SK-N-SH (cell line): ENCODE measurements around the gene TMEM38A. TPM values are rescaled to one million over a fixed set of nuclear protein-coding genes. Genes with fewer than 3 reads are reported as not detected.

Source experiments
- CTCF ChIA-PET: fragments of 300-600, 350-600 bp; formaldehyde crosslinking; extraction: SDS; loops from one replicate; lab custom pipeline; 2021; lab: Yijun Ruan, JAX
- POLR2A ChIA-PET: fragments of 350-600 bp; sonication (Branson Sonifier 250); formaldehyde crosslinking; extraction: SDS; loops from one replicate; lab custom pipeline; 2020; ENCODE audit warnings: antibody characterized with exemption, inconsistent platforms; lab: Yijun Ruan, JAX
- DNase-seq: peaks from one replicate; pipeline ENCODE4 v3.0.0; 2012
- H2AFZ ChIP-seq: fragments of 200-600 bp; sonication (generic); 2 replicates; pipeline ENCODE4 v1.8.1; 2016; ENCODE audit warnings: antibody characterized with exemption, mild to moderate bottlenecking, low read depth
- H3F3A ChIP-seq: fragments of 200-600 bp; sonication (generic); replicated peaks from 2 replicates; pipeline ENCODE3; 2016; ENCODE audit warnings: antibody characterized with exemption, mild to moderate bottlenecking; ENCODE audit not compliant: insufficient read depth
- H3K27ac ChIP-seq, 2 experiments: fragments of 200-500 bp in 1 of 2; fragments of 200-600 bp in 1 of 2; sonication (Bioruptor generic) in 1 of 2; sonication (generic), shearing (Covaris generic) in 1 of 2; 2 replicates each; pipeline versions ENCODE4 v1.5.1 to v1.6.1; 2014 to 2016; ENCODE audit warnings: low read depth in 2 of 2, inconsistent platforms in 1 of 2, low read length in 1 of 2, mild to moderate bottlenecking in 1 of 2, mixed read lengths in 1 of 2
- H3K27me3 ChIP-seq: fragments of 200-600 bp; sonication (generic), shearing (Covaris generic); 2 replicates; pipeline ENCODE4 v1.6.1; 2016; ENCODE audit warnings: mixed run types; ENCODE audit not compliant: insufficient read depth
- H3K36me3 ChIP-seq, 2 experiments: fragments of 200-500 bp in 1 of 2; fragments of 200-600 bp in 1 of 2; sonication (Bioruptor generic) in 1 of 2; sonication (generic) in 1 of 2; replicated peaks in 1 of 2; 2 replicates each; pipeline versions ENCODE3 to v1.5.1; 2014 to 2016; ENCODE audit warnings: low read length in 1 of 2, mild to moderate bottlenecking in 1 of 2; ENCODE audit not compliant: insufficient read depth in 2 of 2, control insufficient read depth in 1 of 2
- H3K4me1 ChIP-seq, 2 experiments: fragments of 200-500 bp in 1 of 2; fragments of 200-600 bp in 1 of 2; sonication (Bioruptor generic) in 1 of 2; sonication (generic), shearing (Covaris generic) in 1 of 2; 2 replicates each; pipeline versions ENCODE4 v1.5.1 to v1.6.1; 2014 to 2016; ENCODE audit warnings: low read depth in 1 of 2, low read length in 1 of 2, mixed run types in 1 of 2; ENCODE audit not compliant: insufficient read depth in 2 of 2, control insufficient read depth in 1 of 2
- H3K4me2 ChIP-seq: fragments of 200-600 bp; sonication (generic), shearing (Covaris generic); 2 replicates; pipeline ENCODE4 v1.6.1; 2017; ENCODE audit warnings: mixed run types
- H3K4me3 ChIP-seq, 2 experiments: fragments of 200-500 bp in 1 of 2; fragments of 200-600 bp in 1 of 2; sonication (Bioruptor generic) in 1 of 2; sonication (generic), shearing (Covaris generic) in 1 of 2; 2 replicates each; pipeline versions ENCODE4 v1.5.1 to v1.8.1; 2014 to 2016; ENCODE audit warnings: low read depth in 2 of 2, inconsistent platforms in 1 of 2, low read length in 1 of 2, mild to moderate bottlenecking in 1 of 2, mixed read lengths in 1 of 2, moderate library complexity in 1 of 2
- H3K79me2 ChIP-seq: fragments of 200-600 bp; sonication (generic); 2 replicates; pipeline ENCODE4 v1.8.1; 2017; ENCODE audit warnings: mild to moderate bottlenecking; ENCODE audit not compliant: insufficient read depth
- H3K9ac ChIP-seq: fragments of 200-600 bp; sonication (generic); 2 replicates; pipeline ENCODE4 v1.6.1; 2017; ENCODE audit warnings: mixed run types
- H3K9me2 ChIP-seq: fragments of 200-600 bp; sonication (generic); 2 replicates; pipeline ENCODE4 v1.6.1; 2017; ENCODE audit warnings: mixed run types
- H3K9me3 ChIP-seq: fragments of 200-600 bp; sonication (generic); 2 replicates; pipeline ENCODE4 v1.6.1; 2017; ENCODE audit warnings: mixed run types, mild to moderate bottlenecking, moderate library complexity
- H4K20me1 ChIP-seq: fragments of 200-600 bp; sonication (generic); 2 replicates; pipeline ENCODE4 v1.6.1; 2017; ENCODE audit warnings: mild to moderate bottlenecking, mixed run types; ENCODE audit not compliant: insufficient read depth
- CHD2 ChIP-seq: fragments of 150-350 bp; IDR thresholded peaks from 2 replicates; pipeline ENCODE4 v1.6.1; 2018; ENCODE audit warnings: low read length; ENCODE audit not compliant: partially characterized antibody
- CTCF ChIP-seq: fragments of 200-600 bp; sonication (generic); IDR thresholded peaks from 2 replicates; pipeline ENCODE4 v1.6.1; 2017; ENCODE audit warnings: antibody characterized with exemption, mild to moderate bottlenecking, moderate library complexity
- ELF1 ChIP-seq: IDR thresholded peaks from 2 replicates; pipeline ENCODE4 v1.4.0; 2012
- EP300 ChIP-seq, 2 experiments: IDR thresholded peaks; 2 replicates each; pipeline versions ENCODE4 v1.4.0 to v1.6.1; 2012; ENCODE audit warnings: borderline replicate concordance in 1 of 2, low read depth in 1 of 2, low read length in 1 of 2
- EZH2phosphoT487 ChIP-seq: fragments of 200-600 bp; sonication (generic); IDR thresholded peaks from 2 replicates; pipeline ENCODE4 v1.6.1; 2017; ENCODE audit warnings: low read depth, mixed run types, mild to moderate bottlenecking, antibody characterized with exemption, moderate library complexity, borderline replicate concordance
- FOSL2 ChIP-seq: IDR thresholded peaks from 2 replicates; pipeline ENCODE4 v1.4.0; 2012; ENCODE audit warnings: low read depth, mild to moderate bottlenecking, moderate library complexity, borderline replicate concordance
- FOXJ3 ChIP-seq: sonication (generic); formaldehyde crosslinking; IDR thresholded peaks from 2 replicates; pipeline ENCODE4 v1.5.1; 2020; ENCODE audit warnings: mild to moderate bottlenecking, missing genetic modification reagents
- FOXM1 ChIP-seq: IDR thresholded peaks from 2 replicates; pipeline ENCODE4 v1.4.0; 2012; ENCODE audit warnings: low read depth, mild to moderate bottlenecking
- GABPA ChIP-seq: IDR thresholded peaks from 2 replicates; pipeline ENCODE4 v1.4.0; 2012; ENCODE audit warnings: low read depth, mild to moderate bottlenecking
- GATA2 ChIP-seq: sonication (generic); formaldehyde crosslinking; IDR thresholded peaks from 2 replicates; pipeline ENCODE4 v1.5.0; 2020; ENCODE audit warnings: mild to moderate bottlenecking, missing genetic modification reagents
- JUND ChIP-seq: IDR thresholded peaks from 2 replicates; pipeline ENCODE4 v1.4.0; 2012
- MEF2A ChIP-seq: IDR thresholded peaks from 2 replicates; pipeline ENCODE4 v1.4.0; 2012; ENCODE audit warnings: low read depth, borderline replicate concordance
- MXI1 ChIP-seq: IDR thresholded peaks from 2 replicates; pipeline ENCODE4 v1.6.1; 2012; ENCODE audit warnings: mild to moderate bottlenecking, low read depth, low read length, improper control_type of control experiment
- NFIC ChIP-seq: IDR thresholded peaks from 2 replicates; pipeline ENCODE4 v1.4.0; 2012; ENCODE audit warnings: borderline replicate concordance
- NRF1 ChIP-seq: IDR thresholded peaks from 2 replicates; pipeline ENCODE4 v1.6.1; 2012; ENCODE audit warnings: low read depth, mild to moderate bottlenecking, low read length
- PBX3 ChIP-seq: IDR thresholded peaks from 2 replicates; pipeline ENCODE4; 2012
- RAD21 ChIP-seq: IDR thresholded peaks from 2 replicates; pipeline ENCODE4 v1.6.1; 2012; ENCODE audit warnings: mild to moderate bottlenecking, low read length
- RFX5 ChIP-seq: IDR thresholded peaks from 2 replicates; pipeline ENCODE4 v1.6.1; 2012; ENCODE audit warnings: mild to moderate bottlenecking, improper control_type of control experiment, low read length
- SIN3A ChIP-seq: IDR thresholded peaks from 2 replicates; pipeline ENCODE4 v1.6.1; 2012; ENCODE audit warnings: low read depth, mild to moderate bottlenecking, low read length, moderate library complexity, borderline replicate concordance
- SMC3 ChIP-seq: IDR thresholded peaks from 2 replicates; pipeline ENCODE4 v1.6.1; 2012; ENCODE audit warnings: low read depth, low read length, improper control_type of control experiment
- TAF1 ChIP-seq: IDR thresholded peaks from 2 replicates; pipeline ENCODE4 v1.6.1; 2012; ENCODE audit warnings: low read depth, mild to moderate bottlenecking, low read length, moderate library complexity, borderline replicate concordance
- TCF12 ChIP-seq: IDR thresholded peaks from 2 replicates; pipeline ENCODE4 v1.4.0; 2012
- USF2 ChIP-seq: fragments of 150-350 bp; IDR thresholded peaks from 2 replicates; pipeline ENCODE4 v1.6.1; 2017; ENCODE audit warnings: antibody characterized with exemption, low read length, low read depth, borderline replicate concordance
- YY1 ChIP-seq: IDR thresholded peaks from 2 replicates; pipeline ENCODE4 v1.4.0; 2012; ENCODE audit warnings: low read depth, mild to moderate bottlenecking
- ZBTB33 ChIP-seq: IDR thresholded peaks from 2 replicates; pipeline ENCODE4 v1.4.0; 2012; ENCODE audit warnings: low read depth, borderline replicate concordance
- WGBS: methylation state at CpG from one replicate; pipeline ENCODE4 v1.1.6; 2017; ENCODE audit warnings: low lambda C conversion rate; 5-methylcytosine and 5-hydroxymethylcytosine counted together
- polyA plus RNA-seq, 3 experiments: library from polyadenylated mRNA; depleted of rRNA; stranded (reverse); fragments of >200 nt; gene quantifications; 2 replicates each; pipeline ENCODE4 v1.2.3, GENCODE V29; 2012
- TF ChIP-seq, protein P1 (sequence below): IDR thresholded peaks from 2 replicates; pipeline ENCODE4 v1.4.0; 2012; ENCODE audit warnings: low read depth, borderline replicate concordance
- TF ChIP-seq, protein P2 (sequence below): IDR thresholded peaks from 2 replicates; pipeline ENCODE4 v1.4.0; 2012; ENCODE audit warnings: low read depth

The TMEM38A gene
- polyA plus RNA-seq, 1 of the 3 experiments (the other 2 are of a cell fraction) = 3.3 TPM

DNA sequence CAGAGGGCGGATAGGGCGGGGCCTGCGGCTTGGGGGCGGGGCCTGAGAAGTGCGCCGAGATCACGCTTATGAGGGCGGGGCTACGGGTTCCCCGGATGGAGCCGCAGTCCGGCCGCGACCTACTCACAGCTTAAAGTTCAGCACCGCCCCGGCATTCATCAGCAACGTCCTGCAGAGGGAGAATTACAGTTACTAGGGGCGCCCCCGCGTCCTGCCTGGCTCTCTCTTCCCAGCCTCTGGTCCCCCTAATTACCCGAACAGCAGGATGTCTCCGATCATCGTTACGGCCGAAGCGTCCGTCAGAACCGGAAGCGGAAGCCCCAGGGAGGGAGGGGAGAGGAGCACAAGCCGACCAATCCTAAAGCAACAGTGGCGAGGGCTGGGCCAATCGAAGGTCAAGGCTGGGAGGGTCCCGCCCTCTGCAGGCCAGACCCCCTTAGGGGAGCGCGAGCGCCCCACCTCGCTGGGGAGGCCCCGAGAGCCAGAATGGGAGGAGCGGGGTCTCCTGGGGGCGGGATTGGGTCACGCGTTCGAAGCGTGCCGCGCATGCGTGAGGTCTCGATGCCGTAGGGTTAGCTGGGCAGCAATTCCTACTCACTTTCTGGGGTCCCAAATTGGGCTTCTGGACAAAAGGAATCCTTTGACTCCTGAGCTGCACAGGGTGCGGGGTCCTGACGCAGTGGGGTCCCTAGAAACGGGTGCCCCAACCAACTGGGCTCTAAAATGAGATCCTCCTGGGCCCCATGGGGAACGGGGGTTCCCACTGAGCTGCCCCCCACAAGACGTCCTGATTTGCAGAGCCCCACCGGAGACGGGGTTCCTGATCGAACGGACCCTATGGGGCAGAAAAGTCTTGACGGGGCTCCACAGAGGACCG, 869 bp upstream of the TMEM38A start, which contains the start of gene SMIM7:
Gene SMIM7, minus strand, starts transcription at position 313 of the 877 bp plus-strand sequence. Its CDS starts 34 bp downstream, at position 279.
- Histone ChIP-seq H3K4me2 (peak within 1 kb of the TSS; percentile 100), H3K4me1 (peaks cover 7 to 12% of the 10 kb centered on the region in 2 experiments; a peak in 3 of 4 replicates), H2AFZ (peak within 1 kb of the TSS; percentile 92), H4K20me1 (peaks cover 37% of the 10 kb centered on the region), H3K9ac (peak within 1 kb of the TSS; percentile 81), H3K9me2 (no peaks in the 10 kb centered on the region), H3K4me3 (peak within 1 kb of the TSS; percentile 65 to 86), H3K36me3 (peaks cover 16 to 24% of the 10 kb centered on the region in 2 experiments), H3K27me3 (no peaks in the 10 kb centered on the region), H3K79me2 (peaks cover 46% of the 10 kb centered on the region), H3K27ac (peak within 1 kb of the TSS; percentile 89 to 95), H3F3A (peaks cover 4% of the 10 kb centered on the region), H3K9me3 (no peaks in the 10 kb centered on the region)
- CTCF ChIA-PET = interaction anchor here (1.0 to 1.1 kb wide), 3 partner anchors 57 to 77 kb away, joined by 3 to 4 read pairs (median 3); no protein-coding TSS in a partner anchor
- WGBS = under 1% methylated on average over 27 of the region's 60 CpGs
- DNase-seq = peak; percentile 99
- POLR2A ChIA-PET = interaction anchor here (0.6 to 2.0 kb wide), 7 partner anchors 21 to 623 kb away, joined by 3 to 5 read pairs (median 3); partner anchors contain the start of genes C19orf44 and MED26
- TF ChIP-seq, protein P1, sequence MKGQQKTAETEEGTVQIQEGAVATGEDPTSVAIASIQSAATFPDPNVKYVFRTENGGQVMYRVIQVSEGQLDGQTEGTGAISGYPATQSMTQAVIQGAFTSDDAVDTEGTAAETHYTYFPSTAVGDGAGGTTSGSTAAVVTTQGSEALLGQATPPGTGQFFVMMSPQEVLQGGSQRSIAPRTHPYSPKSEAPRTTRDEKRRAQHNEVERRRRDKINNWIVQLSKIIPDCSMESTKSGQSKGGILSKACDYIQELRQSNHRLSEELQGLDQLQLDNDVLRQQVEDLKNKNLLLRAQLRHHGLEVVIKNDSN = peak; percentile 46; the same call in 1 of the 2 replicates
- TF ChIP-seq SIN3A (no peak), NRF1 (peak; percentile 95), YY1 (no peak), PBX3 (no peak), GABPA (peak; percentile 99), NFIC (no peak), CHD2 (peak; percentile 83), CTCF (no peak), FOSL2 (no peak), MXI1 (peak; percentile 66), USF2 (no peak), SMC3 (no peak; the same call in 1 of the 2 replicates), EZH2phosphoT487 (no peak), RAD21 (no peak), MEF2A (no peak), ZBTB33 (no peak), RFX5 (0 out of 2 replicates have a peak, but pooled peaks have one; percentile 38), GATA2 (CRISPR knock-in tag) (no peak), FOXJ3 (CRISPR knock-in tag) (no peak), TAF1 (peak; percentile 72; the same call in 1 of the 2 replicates), EP300 (IDR thresholded peaks at IDR 0.05; ENCODE audit: borderline replicate concordance in 1 of 2, low read depth in 1 of 2, low read length in 1 of 2) (no peak), TCF12 (no peak), FOXM1 (no peak), ELF1 (peak; percentile 94), JUND (no peak)
- TF ChIP-seq, protein P2, sequence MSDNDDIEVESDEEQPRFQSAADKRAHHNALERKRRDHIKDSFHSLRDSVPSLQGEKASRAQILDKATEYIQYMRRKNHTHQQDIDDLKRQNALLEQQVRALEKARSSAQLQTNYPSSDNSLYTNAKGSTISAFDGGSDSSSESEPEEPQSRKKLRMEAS = peak; percentile 87
